ENCODE results near the gene COPZ2.

GRCh38 chr17:48024149-48025039, 13.2 kb downstream of the COPZ2 start:
- no peak for TF ChIP-seq EP300 (IDR thresholded peaks at IDR 0.05)
- TF ChIP-seq, protein P1, sequence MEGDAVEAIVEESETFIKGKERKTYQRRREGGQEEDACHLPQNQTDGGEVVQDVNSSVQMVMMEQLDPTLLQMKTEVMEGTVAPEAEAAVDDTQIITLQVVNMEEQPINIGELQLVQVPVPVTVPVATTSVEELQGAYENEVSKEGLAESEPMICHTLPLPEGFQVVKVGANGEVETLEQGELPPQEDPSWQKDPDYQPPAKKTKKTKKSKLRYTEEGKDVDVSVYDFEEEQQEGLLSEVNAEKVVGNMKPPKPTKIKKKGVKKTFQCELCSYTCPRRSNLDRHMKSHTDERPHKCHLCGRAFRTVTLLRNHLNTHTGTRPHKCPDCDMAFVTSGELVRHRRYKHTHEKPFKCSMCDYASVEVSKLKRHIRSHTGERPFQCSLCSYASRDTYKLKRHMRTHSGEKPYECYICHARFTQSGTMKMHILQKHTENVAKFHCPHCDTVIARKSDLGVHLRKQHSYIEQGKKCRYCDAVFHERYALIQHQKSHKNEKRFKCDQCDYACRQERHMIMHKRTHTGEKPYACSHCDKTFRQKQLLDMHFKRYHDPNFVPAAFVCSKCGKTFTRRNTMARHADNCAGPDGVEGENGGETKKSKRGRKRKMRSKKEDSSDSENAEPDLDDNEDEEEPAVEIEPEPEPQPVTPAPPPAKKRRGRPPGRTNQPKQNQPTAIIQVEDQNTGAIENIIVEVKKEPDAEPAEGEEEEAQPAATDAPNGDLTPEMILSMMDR (IDR thresholded peaks at IDR 0.05) = no peak
- TF ChIP-seq POLR2AphosphoS5 (IDR thresholded peaks at IDR 0.05) = no peak

All from suprapubic skin (tissue), 4 donors.